AG10803 (cell line): ENCODE data around the gene PDLIM3.

ENCODE experiments used
- DNase-seq: peaks from one replicate; pipeline ENCODE4 v3.0.0; 2010; ENCODE audit warnings: low read depth
- H3K4me3 ChIP-seq: 2 replicates; pipeline ENCODE4 v1.5.1; 2011; ENCODE audit warnings: mild to moderate bottlenecking, low read length, control low read depth
- TF ChIP-seq, protein P1 (sequence below): conservative IDR thresholded peaks from 2 replicates; pipeline ENCODE4 v1.5.1; 2011; ENCODE audit warnings: mild to moderate bottlenecking, low read length, control low read depth, inconsistent platforms

PDLIM3 gene

DNA sequence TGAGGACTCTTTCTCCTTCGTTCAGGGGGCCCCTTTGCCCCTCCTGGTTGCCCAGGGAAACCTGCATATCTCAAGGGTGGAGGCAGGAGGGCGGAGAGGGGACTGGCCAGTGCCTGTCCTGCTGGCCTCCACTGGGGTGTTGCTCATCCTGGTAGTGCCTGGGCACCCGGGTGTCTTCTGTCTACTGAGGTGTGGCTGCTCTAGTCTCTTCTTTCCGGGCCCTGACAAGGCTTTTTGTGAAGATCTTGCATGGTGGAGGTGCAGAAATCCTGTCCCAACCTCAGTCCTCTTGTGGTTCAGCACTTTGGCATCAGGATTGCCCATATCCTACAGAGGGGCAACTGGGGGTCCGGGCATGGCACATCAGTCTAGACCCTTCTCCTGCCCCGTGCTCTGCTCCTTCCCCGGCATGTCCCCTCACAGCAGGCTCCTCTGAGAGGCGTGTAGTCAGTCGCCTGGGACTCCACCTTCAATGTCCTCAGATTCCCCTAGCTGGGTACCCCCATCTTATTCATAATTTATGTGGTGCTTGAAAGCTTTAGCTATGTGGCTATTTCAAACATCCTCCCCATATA lies 65.6 kb downstream of the PDLIM3 start:
- H3K4me3 ChIP-seq = no peak overlapping the region

DNA sequence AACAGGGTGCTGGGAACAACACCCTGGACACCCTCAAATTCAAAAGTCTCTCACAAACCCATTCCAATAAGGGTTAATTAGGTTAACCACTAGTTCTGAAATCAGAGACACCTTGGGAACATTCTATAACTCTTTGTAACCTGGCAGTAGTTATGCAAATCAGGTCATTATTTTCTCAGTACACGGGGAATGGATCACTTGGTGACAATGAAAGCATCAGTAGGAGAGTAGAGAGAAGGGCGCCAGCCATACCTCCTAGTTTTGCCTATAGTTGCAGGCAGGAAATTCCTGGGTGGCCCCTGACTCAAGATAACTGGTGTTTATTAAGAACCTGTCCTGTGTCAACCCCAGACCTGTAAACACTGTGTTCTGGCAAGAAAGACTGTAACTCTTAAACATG lies 66.3 kb downstream of the PDLIM3 start:
- TF ChIP-seq, protein P1, sequence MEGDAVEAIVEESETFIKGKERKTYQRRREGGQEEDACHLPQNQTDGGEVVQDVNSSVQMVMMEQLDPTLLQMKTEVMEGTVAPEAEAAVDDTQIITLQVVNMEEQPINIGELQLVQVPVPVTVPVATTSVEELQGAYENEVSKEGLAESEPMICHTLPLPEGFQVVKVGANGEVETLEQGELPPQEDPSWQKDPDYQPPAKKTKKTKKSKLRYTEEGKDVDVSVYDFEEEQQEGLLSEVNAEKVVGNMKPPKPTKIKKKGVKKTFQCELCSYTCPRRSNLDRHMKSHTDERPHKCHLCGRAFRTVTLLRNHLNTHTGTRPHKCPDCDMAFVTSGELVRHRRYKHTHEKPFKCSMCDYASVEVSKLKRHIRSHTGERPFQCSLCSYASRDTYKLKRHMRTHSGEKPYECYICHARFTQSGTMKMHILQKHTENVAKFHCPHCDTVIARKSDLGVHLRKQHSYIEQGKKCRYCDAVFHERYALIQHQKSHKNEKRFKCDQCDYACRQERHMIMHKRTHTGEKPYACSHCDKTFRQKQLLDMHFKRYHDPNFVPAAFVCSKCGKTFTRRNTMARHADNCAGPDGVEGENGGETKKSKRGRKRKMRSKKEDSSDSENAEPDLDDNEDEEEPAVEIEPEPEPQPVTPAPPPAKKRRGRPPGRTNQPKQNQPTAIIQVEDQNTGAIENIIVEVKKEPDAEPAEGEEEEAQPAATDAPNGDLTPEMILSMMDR = no peak
- H3K4me3 ChIP-seq = no peak overlapping the region
- no peak for DNase-seq

More for the DNA sequence above, 65.6 kb downstream of the PDLIM3 start:
- TF ChIP-seq, protein P1 = no peak
- no peak for DNase-seq

DNA sequence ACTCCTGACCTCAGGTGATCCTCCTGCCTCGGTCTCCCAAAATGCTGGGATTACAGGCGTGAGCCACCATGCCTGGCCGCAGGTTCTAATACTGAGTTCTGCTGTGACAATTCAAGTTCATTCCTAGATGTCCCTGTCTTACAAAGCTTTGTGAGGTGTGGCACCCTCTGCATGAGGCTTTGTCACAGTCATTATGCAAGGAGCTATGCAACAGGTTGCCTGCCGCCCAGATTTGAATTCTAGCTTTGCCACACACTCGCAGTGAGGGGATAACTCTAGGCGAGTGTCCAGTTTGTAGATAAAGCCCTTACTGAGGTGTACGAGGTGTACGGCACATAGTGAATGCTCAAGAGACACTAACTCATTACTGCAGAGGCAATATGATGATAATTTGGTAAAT lies 67.3 kb downstream of the PDLIM3 start:
- DNase-seq = no peak
- TF ChIP-seq, protein P1 = no peak
- H3K4me3 ChIP-seq = no peak overlapping the region

DNA sequence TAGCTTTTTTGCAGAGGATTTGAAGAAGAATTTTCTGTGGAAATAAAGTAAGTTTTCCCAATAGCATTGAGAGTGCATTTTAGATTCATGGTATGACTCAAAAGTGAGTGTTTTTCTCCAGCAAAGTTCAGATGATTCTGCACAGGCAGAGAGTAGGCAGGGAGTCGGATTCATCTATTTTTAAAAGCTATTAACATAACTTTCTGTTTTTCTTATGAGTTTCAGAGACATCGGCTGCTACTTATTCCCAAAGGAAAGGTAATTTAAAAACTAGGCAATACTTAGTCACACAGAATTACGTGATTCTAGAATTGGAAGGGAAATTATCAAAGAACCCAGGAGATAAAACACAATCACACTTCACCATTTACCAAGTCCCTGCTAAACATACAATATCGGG lies 68.2 kb downstream of the PDLIM3 start:
- no peak overlapping the region for H3K4me3 ChIP-seq
- DNase-seq = no peak
- TF ChIP-seq, protein P1 = no peak

DNA sequence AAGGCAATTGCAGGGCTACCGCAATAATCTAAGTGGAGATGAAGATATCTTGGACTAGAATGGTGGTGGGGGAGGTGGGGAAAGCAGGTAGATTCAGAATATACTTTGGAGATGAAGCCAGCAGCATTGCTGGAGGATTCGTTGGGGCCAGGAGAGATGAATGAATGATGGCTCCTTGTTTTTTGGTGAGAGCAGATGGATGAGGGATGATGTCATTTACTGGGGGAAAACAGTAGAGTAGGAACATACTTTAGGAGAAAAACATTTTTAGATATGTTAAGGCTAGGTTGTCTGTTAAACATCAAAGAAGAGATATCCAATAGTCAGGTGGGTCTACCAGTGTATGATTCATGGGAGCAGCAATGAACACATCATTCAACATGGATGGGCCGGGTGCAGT lies 69.6 kb downstream of the PDLIM3 start:
- TF ChIP-seq, protein P1 = no peak
- no peak for DNase-seq
- no peak overlapping the region for H3K4me3 ChIP-seq

DNA sequence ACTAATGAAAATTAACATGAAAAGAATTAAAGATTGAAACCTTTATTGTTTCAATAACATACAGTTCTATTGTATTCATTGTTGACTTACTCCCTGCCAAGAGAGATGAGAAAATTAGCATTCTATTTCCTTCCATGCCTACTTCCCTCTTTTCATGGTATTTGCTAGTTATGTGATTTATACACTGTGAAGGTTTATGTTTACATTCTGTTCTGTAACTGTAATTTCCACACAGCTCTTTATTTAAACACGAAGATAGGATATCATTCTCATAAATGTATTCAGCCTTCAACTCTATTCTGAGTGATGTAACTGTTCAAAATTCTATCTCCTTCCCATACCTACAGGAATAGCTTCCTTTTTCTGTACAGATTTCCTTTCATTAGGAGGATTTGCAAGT lies 70.4 kb downstream of the PDLIM3 start:
- no peak overlapping the region for H3K4me3 ChIP-seq
- no peak for DNase-seq
- TF ChIP-seq, protein P1 = no peak

DNA sequence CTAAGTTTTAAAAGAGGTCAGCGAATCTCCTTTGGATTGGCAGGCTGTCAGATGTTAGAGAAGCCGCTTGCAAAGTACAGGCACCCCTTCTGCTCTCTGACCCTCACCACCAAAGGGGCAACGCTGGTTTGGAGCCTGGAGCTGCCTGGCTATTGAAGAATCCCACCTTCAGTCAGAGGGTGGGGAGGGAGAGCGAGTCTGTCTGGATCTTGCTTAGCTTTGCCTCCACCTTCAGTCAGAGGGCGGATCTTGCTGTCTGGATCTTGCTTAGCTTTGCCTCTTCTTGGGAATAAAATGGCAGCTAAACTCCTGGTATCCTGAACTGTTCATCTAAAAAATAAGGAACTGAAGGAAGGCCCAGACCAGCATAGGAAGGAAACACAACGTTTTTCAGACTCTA lies 71.1 kb downstream of the PDLIM3 start:
- no peak overlapping the region for H3K4me3 ChIP-seq
- TF ChIP-seq, protein P1 = no peak
- no peak for DNase-seq
